ENCODE data around the gene OFD1. TPM values are rescaled to one million over a fixed set of nuclear protein-coding genes. Genes with fewer than 3 reads are reported as not detected.
A peak's percentile ranks its signal among the peaks of the same experiment; 100 is the strongest.

Gene OFD1
- total RNA-seq, 1 experiment from 2014 or later = 44.8 TPM

DNA sequence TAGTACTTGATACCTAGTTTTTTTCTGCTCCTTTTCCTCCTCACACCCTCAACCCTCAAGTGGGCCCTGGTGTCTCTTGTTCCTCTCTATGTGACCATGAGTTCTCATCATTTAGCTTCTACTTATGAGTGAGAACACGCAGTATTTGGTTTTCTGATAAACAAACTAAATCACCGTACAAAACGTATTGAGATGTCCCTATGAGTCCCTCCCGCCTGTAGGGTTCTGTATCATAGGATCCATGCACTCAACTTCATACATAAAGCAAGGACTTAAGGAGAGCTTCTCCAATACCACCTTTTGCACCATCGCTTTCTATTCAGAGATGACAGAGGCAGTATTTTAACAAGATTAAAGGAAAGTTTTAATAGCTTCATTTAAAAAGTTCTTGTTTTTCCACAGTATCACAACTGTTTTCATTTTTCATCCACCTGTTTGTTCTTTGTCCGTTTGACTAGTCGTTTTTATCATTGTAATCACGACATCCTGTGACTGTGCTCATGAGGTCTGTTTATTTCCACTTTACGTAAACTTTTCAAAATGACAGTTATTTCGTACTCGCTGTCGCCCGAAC lies 46.1 kb upstream of the OFD1 start:
- DNase-seq (ENCODE audit: unreplicated experiment) = no peak
- TF ChIP-seq, protein P1, sequence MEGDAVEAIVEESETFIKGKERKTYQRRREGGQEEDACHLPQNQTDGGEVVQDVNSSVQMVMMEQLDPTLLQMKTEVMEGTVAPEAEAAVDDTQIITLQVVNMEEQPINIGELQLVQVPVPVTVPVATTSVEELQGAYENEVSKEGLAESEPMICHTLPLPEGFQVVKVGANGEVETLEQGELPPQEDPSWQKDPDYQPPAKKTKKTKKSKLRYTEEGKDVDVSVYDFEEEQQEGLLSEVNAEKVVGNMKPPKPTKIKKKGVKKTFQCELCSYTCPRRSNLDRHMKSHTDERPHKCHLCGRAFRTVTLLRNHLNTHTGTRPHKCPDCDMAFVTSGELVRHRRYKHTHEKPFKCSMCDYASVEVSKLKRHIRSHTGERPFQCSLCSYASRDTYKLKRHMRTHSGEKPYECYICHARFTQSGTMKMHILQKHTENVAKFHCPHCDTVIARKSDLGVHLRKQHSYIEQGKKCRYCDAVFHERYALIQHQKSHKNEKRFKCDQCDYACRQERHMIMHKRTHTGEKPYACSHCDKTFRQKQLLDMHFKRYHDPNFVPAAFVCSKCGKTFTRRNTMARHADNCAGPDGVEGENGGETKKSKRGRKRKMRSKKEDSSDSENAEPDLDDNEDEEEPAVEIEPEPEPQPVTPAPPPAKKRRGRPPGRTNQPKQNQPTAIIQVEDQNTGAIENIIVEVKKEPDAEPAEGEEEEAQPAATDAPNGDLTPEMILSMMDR (IDR thresholded peaks at IDR 0.05; ENCODE audit: unreplicated experiment) = no peak
- H3K36me3 Mint-ChIP-seq (ENCODE audit: insufficient read depth, unreplicated experiment) = no peaks in the 10 kb centered on the region
- peak overlapping the region; percentile 84 for H3K4me3 Mint-ChIP-seq (ENCODE audit: unreplicated experiment)
- no peaks in the 10 kb centered on the region for H3K9me3 Mint-ChIP-seq (ENCODE audit: unreplicated experiment)
- ChIA-PET POLR2A (interaction anchor here (0.6 to 15.4 kb wide), 19 partner anchors 9 to 341 kb away, joined by 3 to 213 read pairs (median 5); partner anchors contain the start of genes GEMIN8, OFD1, TCEANC and TRAPPC2), CTCF (interaction anchor here (0.6 to 2.0 kb wide), 11 partner anchors 19 to 896 kb away, joined by 3 to 7 read pairs (median 4); partner anchors contain the start of genes OFD1 and TRAPPC2)
- intact Hi-C loops (cut with micrococcal nuclease) = no loop called here
- peaks cover 33% of the 10 kb centered on the region for H3K4me1 Mint-ChIP-seq (ENCODE audit: insufficient read depth, unreplicated experiment)
- no TSS peak for BruUV-seq (replicated peaks)
- peaks cover 14% of the 10 kb centered on the region for H3K27me3 Mint-ChIP-seq (ENCODE audit: insufficient read depth, unreplicated experiment)
- H3K27ac Mint-ChIP-seq (ENCODE audit: low read depth, unreplicated experiment) = peak overlapping the region; percentile 77

DNA sequence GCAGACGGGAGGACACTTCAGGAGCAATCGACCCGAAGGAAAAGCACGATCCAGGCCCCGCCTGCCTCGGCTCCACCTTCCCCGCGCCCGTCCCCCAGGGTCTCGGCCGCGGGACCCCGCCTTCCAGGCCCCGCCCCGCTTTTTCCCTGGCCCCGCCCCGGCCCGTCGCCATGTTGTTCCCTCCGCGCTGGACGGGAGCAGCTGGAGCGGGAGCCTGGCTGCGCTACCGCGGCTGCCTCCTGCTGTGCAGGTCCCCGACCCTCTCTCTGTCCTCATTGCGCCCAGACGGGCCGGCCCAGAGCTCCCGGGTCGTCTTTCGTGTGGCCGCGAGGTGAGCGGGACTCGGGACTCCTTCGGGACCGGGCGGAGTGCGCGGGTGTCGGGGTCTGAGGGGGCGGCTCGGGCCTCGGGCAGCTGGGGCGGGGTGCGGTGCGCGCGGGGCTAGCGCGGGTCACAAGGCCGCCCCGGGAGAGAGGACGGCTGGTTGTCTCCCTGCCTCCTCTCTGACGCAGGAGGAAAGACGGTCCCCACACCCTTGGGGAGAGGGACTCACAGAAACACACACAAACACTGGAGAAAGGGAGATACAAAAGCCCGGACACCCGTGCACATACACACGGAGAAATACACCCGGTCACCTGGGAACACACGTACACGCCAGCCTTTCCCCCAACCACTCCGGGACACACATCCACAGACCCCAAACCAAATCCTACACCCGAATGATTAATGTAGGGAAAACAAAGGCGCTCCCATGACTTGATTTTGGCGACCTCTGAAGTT lies 45.4 kb upstream of the OFD1 start, which contains the start of gene RAB9A:
TSS of gene RAB9A (plus strand) at position 171 of the 783 bp plus-strand sequence. CDS start 19,619 bp downstream, outside the sequence.
- DNase-seq (ENCODE audit: unreplicated experiment) = peak; percentile 86
- TF ChIP-seq, protein P1 (IDR thresholded peaks at IDR 0.05; ENCODE audit: unreplicated experiment) = no peak

DNA sequence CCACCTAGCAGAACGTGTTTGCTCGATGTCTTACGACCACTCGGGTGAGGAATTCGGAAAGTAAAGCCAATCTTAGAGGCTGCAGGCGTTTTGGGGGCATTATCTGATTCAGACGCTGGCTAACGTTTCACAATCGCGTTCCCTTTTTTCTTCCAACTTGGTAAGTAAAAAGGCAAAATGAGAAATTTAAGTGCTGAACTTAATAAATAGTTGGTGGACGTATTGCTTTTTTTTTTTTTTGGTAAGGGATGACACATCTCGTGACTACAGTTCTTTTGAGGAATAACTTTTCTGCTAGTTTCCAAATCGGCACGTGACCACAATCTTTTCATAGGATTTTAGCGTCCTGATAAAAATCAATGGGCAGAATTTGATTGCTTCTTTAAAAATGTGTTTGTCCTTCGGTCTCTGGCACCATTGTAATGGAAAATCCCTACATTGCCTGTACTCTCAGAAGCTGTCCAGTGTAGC lies 44.8 kb upstream of the OFD1 start:
- ChIA-PET CTCF (interaction anchor here (0.7 kb wide), 2 partner anchors 147 to 744 kb away, joined by 3 read pairs; no protein-coding TSS in a partner anchor), POLR2A (interaction anchor here (0.6 to 15.4 kb wide), 12 partner anchors 8 to 340 kb away, joined by 3 to 213 read pairs (median 10); partner anchors contain the start of genes GEMIN8, OFD1, TCEANC and TRAPPC2)
- H3K9me3 Mint-ChIP-seq (ENCODE audit: unreplicated experiment) = no peaks in the 10 kb centered on the region
- DNase-seq (ENCODE audit: unreplicated experiment) = peak; percentile 44
- TF ChIP-seq, protein P1 (IDR thresholded peaks at IDR 0.05; ENCODE audit: unreplicated experiment) = no peak
- H3K4me1 Mint-ChIP-seq (ENCODE audit: insufficient read depth, unreplicated experiment) = peaks cover 34% of the 10 kb centered on the region
- TSS peak; percentile 61 for BruUV-seq (replicated peaks)
- peak overlapping the region; percentile 77 for H3K27ac Mint-ChIP-seq (ENCODE audit: low read depth, unreplicated experiment)
- intact Hi-C loops (cut with micrococcal nuclease) = loop anchor here (1.0 kb wide), 1 partner anchor 30 kb away; no protein-coding TSS in a partner anchor
- peak overlapping the region; percentile 84 for H3K4me3 Mint-ChIP-seq (ENCODE audit: unreplicated experiment)
- no peaks in the 10 kb centered on the region for H3K36me3 Mint-ChIP-seq (ENCODE audit: insufficient read depth, unreplicated experiment)
- peaks cover 2% of the 10 kb centered on the region for H3K27me3 Mint-ChIP-seq (ENCODE audit: insufficient read depth, unreplicated experiment)

More for the DNA sequence above, 45.4 kb upstream of the OFD1 start, which contains the start of gene RAB9A:
- Mint-ChIP-seq H3K9me3 (ENCODE audit: unreplicated experiment) (no peaks in the 10 kb centered on the region), H3K27ac (ENCODE audit: low read depth, unreplicated experiment) (peak within 1 kb of the TSS; percentile 77), H3K4me3 (ENCODE audit: unreplicated experiment) (peak within 1 kb of the TSS; percentile 84), H3K27me3 (ENCODE audit: insufficient read depth, unreplicated experiment) (peaks cover 8% of the 10 kb centered on the region), H3K36me3 (ENCODE audit: insufficient read depth, unreplicated experiment) (no peaks in the 10 kb centered on the region), H3K4me1 (ENCODE audit: insufficient read depth, unreplicated experiment) (peaks cover 37% of the 10 kb centered on the region)
- intact Hi-C loops (cut with micrococcal nuclease) = loop anchor here (1.0 kb wide), 1 partner anchor 30 kb away; no protein-coding TSS in a partner anchor
- POLR2A ChIA-PET = interaction anchor here (0.6 to 15.4 kb wide), 18 partner anchors 8 to 206 kb away, joined by 3 to 213 read pairs (median 6); partner anchors contain the start of genes OFD1, TCEANC and TRAPPC2
- BruUV-seq (replicated peaks) = no TSS peak
- CTCF ChIA-PET = interaction anchor here (0.6 to 1.7 kb wide), 7 partner anchors 45 to 896 kb away, joined by 3 to 7 read pairs (median 3); partner anchors contain the start of genes OFD1 and TRAPPC2

Measured in MCF 10A (cell line).